Renal pelvis (tissue), 4 donors: ENCODE data around the gene RASSF1. TPM values are rescaled to one million over a fixed set of nuclear protein-coding genes. Genes with fewer than 3 reads are reported as not detected.

ENCODE experiments used
- DNase-seq: peaks from one replicate; pipeline ENCODE4 v3.0.0-alpha.2; 2013
- polyA plus RNA-seq, 3 donors: library from polyadenylated mRNA; unstranded; fragments of 120-200 nt; gene quantifications; one replicate each; pipeline ENCODE4 v1.2.1, GENCODE V29; 2013; ENCODE audit not compliant: insufficient read length in 3 of 3

RASSF1 gene
- polyA plus RNA-seq, 3 donors = 21.0 to 22.6 (median 21.5) TPM

DNA sequence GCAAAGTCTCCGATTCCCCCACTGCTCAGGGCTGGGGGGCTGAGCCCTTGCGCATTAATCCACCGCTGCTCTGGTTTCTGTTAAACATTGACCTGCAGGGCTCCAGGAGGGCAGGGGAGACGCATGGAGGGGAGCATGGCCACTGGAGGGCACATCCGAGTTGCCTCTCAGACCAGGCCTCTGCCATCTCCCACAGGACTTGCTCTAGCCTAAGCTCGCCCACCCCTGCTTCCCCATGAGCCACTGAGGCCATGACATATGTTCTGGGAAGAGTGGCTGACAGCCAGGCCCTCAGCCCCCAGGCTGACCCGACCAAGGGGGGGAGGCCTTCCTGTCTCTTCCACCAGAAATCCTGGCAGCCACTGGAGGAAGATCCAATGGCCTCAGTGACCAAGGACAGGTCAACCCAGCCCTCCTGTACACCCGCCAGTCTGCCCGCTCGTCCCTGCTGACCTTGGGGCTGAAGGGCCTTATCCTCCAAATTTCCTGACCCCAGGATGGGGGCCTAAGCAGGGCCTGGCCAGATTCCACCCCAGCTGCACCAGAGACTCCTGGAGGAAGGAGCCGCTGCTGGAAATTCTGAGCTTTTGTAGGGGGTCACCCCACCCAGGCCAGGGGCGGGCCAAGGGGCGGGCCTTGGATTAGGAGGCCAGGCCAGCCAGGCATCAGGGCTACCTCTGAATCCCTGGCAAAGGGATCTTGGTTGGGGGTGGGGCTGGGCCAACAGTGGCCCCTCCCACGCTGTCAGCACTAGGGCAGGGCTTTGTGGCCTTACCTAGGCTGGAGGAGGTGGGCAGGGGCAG lies 37.4 kb downstream of the RASSF1 start, which contains the start of gene HYAL1:
TSS of gene HYAL1 (minus strand) at position 562 of the 803 bp plus-strand sequence. CDS start 618 bp downstream, outside the sequence.
- no peak for DNase-seq

DNA sequence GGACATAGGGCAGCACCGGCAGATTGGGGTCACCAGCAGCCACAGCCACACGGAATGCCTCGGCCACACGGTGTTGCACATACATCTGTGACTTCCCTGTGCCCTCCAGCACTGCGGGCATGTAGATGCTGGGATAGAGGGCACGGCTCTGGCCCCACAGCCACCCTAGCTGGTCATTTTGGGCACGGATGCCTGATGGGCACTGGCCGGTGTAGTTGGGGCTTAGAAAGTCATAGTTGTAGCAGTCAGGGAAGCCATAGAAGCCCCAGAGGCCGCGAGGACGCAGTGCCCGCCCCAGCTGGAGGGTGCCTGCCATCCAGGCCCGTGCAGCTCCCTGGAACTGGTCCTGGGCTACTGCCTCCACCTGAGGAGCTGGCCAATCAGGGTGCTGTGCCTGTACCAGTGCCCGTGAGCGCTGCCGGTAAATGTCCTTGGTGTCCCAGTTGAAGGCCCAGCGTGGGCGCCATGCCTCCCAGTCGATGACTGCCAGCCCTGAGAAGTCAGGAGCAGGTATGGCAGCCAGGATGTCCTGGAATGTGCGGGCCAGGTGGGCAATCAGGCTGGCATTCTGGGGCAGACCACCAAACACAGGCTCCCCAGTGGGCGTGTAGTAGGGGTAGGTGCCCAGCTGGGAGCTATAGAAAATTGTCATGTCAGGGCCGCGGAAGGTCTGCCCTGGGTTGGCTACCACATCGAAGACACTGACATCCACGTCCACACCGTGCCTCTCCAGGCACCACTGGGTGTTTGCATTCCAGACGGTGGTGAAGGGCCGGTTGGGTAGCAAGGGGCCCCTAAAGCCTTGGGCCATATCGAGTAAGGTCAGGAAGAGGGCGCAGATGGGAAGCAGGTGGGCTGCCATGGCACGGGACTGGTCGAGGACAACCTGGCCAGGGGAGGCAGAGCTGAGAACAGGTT lies 38.3 kb downstream of the RASSF1 start:
- DNase-seq = no peak

DNA sequence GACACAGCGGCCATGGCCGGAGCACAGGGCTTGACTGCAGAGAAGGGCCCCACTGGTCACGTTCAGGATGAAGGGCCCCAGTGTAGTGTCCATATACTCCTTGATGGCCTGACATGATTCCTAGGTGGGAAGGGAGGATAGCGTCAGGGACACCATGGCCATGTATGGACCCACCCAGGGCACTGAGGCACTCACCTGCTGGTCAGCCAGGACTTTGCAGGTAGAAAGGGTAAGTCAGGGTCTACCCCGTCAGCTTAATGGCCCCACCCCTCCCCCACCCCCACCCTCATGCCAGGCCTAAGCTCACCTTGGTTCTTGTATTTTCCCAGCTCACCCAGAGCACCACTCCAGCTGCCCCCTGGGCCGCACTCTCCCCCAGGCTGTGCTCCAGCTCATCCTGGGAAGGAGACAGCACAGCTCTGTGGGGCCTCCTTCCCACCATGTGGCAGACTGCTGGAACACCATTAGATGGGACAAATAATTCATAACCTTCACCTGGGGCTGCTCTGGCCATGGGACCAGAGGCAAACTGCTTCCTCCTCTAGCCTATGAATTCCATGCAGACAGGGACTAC lies 39.9 kb downstream of the RASSF1 start:
- no peak for DNase-seq

DNA sequence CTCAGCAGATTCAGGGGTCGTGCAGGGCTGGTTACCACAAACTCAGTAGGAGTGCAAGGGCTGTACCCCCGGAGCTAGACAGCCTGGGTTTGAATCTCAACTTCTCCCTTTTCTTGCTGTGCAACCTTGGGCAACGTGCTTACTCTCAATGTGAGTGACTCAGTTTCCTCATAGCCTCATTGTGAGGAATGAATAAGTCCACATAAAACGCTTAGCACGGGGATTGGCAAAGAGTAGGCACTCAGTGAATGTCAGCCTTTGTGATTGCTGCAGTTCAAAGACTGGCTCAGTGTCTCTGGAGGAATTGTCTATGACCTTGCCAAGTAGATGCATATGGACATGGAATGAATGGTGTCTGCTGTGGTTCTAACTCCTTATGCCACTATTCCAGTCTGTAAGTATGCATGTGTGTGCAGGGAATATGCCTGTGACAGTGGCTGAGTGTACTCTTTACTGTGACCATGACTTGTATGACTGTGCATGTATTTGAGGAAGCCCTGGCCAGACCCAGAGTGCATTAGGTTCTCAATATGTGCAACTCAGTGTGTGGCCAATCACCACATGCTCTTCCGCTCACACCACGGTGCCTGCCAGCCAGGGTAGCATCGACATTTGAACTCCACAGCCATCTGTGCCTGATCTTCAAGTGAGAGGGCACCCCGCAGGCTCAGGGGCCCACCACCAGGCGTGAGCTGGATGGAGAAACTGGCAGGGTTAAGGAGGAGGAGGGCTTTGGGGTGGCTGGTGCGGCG lies 40.5 kb downstream of the RASSF1 start:
- no peak for DNase-seq

DNA sequence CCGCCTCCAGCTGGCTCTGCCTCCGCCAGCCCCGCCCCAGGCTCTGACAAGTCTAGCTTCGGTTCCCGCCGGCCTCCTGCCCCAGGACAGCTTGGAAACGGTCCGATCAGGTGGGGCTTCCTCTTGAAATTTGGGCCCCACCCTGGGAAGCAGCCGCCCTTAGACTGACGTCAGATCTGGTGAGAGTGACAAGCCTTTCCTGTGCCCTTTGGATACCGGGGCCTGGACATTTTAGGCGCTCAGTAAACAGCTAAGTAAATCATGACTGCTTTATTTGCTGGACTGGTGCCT lies 41.1 kb downstream of the RASSF1 start:
- DNase-seq = no peak

DNA sequence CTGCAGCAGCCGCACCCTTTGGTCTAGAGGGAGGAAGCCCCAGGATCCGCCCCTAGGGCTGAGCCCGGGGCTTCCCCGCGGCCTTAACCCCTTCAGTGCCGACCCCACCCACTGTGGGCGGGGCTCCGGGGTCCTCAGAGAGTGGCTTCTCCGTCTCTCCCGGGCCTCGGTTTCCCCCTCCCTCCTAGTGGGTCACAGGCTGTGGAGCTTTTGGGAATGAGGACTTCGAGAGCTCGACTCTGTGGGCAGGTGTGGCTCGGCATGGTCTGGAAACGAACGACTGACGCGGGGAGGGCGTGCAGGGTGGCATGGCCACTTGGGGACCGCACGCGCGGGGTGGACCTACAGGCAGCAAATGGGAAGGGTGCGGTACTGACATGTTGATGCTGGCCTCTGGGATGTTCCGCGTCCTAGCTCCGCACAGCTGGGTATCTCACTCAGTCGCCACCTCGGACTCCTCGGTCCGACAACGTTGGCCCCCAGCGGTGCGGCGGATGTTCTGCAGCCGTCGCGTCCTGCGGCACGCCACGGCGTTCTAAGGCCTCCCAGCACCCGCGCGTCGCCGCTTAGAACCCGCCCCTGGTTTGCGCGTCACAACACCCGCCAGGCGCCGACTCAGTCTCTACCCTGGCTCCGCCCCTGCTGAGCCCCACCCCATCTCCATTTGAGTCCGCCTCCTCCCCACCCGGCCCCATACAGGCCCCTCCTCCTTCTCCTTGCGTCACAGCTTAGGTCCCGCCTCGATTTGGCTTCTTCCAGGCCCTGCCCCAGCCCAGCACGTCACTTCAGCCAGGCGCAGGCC lies 41.6 kb downstream of the RASSF1 start, which contains the start of the genes HYAL3 and NAA80:
TSS of gene HYAL3 (minus strand) at position 570 of the 802 bp plus-strand sequence. CDS start 3,803 bp downstream, outside the sequence.
TSS of gene NAA80 (minus strand) at position 570 of the 802 bp plus-strand sequence. CDS start 1,942 bp downstream, outside the sequence.
- peak; percentile 99 for DNase-seq

DNA sequence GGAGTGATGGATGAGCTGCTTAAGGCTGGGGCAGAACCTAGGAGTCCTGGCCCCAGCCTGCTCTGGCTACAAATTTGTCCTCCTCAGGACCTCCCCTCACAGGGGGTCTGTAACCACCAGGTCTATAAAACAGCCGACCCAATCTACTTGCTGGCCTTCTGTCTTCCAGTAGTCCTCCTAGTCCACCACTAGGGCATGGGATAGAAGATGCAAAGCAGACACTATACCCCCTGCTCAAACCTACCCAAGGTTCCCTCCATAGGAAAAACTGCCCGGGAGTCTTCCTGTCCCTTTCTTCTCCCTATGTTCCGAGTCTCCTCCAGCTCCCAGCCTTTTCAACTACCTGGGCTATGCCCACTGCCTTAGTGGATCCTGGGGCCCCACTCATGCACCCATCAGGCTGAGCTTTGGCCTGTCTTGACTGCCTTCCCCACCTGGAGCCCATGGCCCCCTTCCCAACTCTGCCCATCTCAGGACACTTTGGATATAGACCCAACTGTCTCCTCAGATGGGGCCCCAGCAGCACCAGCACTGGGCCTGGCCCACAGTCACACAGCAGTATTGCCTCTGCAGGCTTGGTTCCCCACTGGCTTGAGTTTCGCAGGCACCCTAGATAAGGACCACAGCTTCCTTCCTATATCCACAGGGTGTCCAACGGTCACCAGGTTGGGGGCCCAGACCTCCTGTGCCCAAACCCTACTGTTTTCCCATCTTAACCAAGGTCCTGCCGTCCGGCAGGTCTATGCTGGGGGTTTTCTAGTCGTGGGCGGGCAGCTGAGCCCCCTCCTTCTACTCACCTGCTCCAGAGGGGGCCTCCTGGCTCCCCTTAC lies 42.5 kb downstream of the RASSF1 start:
- no peak for DNase-seq

DNA sequence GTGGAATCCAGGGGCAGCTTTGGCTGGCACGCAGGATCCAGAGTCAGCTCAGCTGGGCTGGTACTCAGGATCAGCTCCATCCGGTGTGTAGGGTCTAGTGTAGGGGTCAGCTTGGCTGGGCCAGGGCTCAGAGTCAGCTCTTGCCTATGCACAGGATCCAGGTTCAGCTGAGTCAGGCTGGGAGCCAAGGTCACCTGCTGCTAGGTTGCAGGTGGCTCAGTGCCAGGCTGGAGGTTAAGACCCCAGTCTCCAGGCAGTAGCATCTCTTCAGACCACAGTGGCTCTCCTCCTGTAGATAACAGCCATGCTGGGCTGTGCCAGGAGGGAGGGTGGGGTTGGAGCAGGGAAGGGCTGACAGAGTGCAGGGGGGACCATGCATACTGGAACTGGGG lies 43.3 kb downstream of the RASSF1 start:
- DNase-seq = no peak

DNA sequence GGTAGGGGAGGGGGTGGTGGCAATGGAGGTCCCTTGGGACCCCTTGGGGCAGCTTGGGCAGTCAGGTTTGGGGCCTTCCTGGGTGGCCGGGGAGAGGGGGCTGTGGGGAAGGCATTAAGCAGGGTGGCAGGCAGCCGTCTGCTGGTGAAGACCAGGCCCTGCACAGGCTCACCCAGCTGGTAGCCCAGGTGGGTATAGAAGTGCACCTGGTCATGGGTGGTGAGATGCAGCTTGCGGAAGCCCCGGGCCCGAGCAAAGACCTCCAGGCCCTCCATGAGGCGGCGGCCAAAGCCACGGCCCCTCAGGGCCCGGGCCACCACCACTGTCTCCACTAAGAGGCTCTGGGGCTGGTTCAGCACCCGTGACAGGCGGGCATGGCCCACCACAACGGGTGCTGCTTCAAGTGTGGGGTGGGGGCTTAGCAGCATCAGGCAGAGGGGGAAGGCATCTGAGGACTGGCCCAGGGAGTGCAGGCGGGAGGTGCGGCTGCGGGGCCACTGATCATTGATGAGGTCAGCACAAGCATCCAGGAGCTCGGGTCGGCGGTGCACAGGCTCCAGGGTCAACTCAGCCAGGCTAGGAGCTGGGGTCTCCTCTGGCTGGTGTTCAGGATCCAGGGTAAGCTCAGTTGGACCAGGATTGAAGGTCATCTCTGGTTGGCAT lies 43.8 kb downstream of the RASSF1 start:
- DNase-seq = no peak

DNA sequence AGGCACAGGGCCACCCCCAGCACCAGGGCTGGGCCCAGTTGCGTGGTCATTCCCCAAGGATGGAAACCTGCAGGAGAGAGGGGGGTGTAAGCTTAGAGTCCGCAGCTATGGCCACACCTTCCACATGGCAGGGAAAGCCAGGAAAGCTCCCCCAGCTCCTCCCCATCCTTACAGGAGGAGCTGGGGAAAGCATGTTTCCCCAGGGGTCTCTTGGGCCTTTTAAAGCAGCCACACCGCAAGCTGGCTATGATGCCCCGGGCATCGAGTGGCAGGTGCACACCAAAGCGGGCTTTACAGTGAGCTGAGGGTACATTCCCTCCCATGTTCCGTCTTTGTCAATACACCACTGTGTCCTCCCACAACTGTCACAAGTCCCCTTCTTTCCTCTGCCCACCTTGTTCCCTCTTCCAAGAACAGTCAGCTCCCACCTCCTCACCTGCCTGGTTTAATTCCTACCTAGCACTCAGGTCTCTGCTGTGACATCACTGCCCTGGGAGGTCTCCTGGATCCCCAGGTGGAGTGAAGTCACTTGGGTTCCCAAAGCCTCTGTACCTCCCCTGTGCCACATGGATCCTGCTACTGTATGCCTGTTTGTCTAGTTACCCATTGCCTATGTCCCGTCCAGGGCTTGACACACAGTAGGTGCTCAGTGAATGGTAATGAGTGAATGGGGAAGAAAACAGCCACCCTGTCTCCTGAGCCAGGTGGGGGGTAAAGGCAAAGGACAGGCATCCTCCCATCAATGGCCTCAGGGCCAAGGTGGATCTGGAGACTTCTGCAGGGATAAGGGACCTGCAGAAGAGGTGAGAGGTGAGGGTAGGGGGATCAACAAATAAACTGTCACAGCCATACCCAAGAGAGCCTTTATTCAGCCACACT lies 44.8 kb downstream of the RASSF1 start:
- DNase-seq = no peak

DNA sequence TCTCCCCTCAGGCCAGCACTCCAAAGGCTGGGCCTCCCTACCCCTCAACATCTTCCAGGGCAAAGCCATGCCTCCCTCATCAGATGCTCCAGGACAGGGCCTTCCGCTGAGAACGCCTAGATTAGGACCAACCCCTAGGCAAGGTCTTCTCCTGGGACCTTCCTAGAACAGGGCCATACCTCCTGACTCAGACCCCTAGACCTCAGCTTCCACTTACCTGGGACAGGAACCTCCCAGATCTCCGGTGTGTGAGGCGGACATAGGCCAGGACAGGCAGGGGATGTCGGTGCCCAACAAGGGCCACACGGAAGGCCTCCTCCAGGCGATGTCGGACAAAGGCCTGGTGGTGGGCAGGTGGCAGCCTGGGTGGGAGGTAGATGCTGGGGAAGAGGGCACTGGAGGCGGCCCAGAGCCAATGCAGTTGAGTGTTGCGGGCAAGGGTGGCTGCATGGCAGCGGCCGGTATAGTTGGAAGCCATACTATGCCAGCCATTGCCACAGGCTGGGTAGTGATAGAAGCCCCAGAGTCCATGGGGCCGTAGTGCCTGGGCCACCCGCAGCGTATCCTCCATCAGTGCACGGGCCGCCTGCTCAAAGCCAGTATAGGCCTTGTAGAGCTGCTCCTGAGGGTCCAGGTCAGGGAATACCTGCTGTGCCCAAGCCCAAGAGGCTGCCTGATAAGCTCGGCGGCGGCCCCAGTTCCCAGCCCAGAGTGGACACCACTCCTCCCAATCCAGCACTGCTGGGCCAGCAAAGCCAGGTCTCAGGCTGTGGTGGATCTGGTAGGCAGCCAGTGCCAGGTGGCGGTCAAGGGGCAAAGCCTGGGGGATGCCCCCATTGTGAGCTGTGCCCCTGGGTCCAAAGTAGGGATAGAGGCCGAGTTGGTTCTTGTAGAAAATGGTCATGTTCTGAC lies 45.9 kb downstream of the RASSF1 start:
- DNase-seq = no peak

DNA sequence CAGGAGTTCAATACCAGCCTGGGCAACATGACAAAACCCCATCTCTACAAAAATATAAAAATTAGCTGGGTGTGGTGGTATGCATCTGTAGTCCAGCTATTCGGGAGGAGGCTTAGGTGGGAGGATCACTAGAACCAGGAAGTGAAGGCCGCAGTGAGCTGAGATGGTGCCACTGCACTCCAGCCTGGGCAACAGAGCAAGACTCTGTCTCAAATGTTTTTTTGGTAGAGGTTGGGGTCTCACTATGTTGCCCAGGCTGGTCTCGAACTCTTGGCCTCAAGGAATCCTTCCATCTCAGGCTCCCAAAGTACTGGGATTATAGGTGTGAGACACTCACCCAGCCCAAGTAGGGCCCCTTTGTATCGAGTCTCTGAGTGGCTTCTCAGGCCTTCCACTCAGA lies 46.5 kb downstream of the RASSF1 start:
- no peak for DNase-seq

DNA sequence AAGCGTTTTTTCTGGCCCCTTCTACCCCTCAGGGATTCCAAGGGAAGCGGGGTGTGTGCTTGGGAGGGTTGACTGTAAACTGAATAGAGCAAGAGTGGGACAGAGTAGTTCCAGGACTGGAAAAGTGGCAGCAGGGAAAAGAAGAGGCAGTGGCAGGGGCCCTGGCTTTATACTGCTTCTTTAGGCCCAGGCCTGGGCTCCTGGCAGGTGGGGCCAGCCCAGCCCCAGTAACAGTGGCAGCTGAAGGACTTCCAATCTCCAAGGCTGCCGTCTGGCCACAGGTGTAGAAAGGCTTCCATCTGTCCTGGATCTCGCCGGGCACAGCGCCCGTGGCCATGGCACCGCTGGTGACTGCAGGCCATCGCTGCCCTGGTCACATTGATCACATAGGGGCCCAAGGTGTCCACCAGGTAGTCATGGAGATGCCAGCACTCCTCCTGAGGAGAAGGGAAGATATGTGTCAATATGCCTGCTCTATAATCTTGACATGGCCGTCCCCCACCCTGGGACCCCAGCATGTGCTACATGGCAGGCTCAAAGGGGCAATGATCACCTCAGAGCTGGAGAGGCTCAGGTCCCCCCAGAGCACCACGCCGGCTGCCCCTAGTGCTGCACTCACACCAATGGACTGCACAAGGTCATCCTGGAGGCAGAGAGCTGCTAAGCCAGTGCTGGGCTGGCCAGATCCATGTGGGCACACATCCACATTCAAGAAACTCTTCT lies 47.4 kb downstream of the RASSF1 start:
- no peak for DNase-seq

DNA sequence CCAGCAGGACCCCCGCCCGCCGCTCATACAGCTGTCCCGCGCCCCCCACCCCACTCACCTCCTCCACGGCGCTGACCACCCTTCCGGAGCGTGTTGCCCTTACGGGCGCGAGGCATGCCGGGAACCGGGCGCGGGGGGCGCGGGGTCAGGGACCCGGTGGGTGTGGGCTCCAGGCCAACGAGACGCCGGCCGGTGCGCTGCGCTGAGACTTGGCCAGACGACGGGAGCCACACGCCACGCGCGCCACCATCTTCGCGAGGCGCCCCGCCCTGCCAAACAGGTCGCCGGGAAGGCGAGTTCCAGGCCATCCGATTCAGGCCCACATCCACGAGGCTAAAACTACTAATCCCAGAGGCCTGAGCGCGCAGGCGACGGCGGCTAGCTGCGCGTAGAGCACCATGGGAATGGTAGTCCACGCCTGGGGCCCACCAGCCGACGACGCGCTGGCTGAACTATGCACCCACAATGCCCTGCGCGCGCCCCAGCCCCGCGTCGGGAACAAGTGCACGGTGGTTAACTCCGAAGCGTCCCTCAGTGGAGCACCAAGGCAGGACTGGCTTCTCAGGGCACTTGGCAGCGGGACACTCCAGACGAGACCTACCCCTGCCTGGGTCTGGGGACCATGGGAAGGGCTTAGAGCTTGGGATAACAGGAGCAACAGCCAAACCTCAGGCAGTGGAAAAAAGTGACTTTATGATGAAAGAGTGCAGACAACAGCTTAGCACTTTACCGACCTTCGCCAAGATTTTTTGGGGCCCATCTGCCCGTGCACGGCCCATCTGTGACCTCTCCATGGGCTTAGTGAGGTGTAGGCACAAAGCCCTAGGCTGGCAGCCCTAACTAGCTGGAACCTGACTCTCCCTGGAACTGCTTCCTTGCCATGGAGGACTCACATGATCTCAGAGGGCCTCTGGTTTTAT lies 48.2 kb downstream of the RASSF1 start, which contains the start of gene IFRD2:
TSS of gene IFRD2 (minus strand) at position 271 of the 920 bp plus-strand sequence. CDS start at position 116, 155 bp downstream.
- DNase-seq = peak; percentile 97

DNA sequence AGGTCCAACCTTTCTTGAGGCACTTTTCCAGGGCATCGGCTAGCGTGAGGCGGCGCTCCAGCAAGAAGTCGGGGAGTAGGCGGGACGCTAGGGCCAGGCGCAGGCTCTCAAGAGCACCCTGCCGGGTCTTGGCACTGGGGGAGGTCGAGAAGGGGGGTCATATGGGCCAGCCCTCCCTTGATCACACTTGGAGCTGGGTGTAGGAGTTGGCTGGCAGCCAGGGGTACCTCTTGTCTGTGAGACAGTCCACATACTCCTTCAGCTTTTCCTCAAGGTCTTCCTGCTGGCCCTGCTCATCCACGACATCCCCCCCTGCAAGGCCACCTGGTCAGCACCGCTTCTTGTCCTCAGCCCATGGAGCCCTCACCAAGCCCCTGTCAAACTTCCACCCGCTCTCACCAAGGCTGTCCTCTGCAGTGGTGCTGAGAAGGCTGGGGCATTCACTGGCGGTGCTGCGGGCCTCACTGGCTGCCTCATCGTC lies 50.4 kb downstream of the RASSF1 start:
- DNase-seq = no peak
